MM.1S (cell line): ENCODE data around the gene ZNF764.

Source experiments
- EZH2phosphoT487 ChIP-seq: fragments of 300-600 bp; sonication (generic); IDR thresholded peaks from 2 replicates; pipeline ENCODE4 v1.6.1; 2018; ENCODE audit warnings: antibody characterized with exemption, low read length
- TF ChIP-seq, protein P1 (sequence below): fragments of 300-600 bp; sonication (generic); IDR thresholded peaks from 2 replicates; pipeline ENCODE4 v1.5.1; 2016; ENCODE audit warnings: antibody characterized with exemption, low read length, mixed read lengths

- TF ChIP-seq, protein P1, sequence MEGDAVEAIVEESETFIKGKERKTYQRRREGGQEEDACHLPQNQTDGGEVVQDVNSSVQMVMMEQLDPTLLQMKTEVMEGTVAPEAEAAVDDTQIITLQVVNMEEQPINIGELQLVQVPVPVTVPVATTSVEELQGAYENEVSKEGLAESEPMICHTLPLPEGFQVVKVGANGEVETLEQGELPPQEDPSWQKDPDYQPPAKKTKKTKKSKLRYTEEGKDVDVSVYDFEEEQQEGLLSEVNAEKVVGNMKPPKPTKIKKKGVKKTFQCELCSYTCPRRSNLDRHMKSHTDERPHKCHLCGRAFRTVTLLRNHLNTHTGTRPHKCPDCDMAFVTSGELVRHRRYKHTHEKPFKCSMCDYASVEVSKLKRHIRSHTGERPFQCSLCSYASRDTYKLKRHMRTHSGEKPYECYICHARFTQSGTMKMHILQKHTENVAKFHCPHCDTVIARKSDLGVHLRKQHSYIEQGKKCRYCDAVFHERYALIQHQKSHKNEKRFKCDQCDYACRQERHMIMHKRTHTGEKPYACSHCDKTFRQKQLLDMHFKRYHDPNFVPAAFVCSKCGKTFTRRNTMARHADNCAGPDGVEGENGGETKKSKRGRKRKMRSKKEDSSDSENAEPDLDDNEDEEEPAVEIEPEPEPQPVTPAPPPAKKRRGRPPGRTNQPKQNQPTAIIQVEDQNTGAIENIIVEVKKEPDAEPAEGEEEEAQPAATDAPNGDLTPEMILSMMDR = no peak
- no peak for TF ChIP-seq EZH2phosphoT487
Observed at GRCh38 chr16:30528799-30529457, 29.2 kb downstream of the ZNF764 start.
